OCI-M2 (cell line): ENCODE data around the gene B4GALT3.

ENCODE experiments used
- DNase-seq: peaks from one replicate; lab custom pipeline; 2025; ENCODE audit not compliant: unreplicated experiment; lab: John Stamatoyannopoulos, UW

Gene B4GALT3

DNA sequence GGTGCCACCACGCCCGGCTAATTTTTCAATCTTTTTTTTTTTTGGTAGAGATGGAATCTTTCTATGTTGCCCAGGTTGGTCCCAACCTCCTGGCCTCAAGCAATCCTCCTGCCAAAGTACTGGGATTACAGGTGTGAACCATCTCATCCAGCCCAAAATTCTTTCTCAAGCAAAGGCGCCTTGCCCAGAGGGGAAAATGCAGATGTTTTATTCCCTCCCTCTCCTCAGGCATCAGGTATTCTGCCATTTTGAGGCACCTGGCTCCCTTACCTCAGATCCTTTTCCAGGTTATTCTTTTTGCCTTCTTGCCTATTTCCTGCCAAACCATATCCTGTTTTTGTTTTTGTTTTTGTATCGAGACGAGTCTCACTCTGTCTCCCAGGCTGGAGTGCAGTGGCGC is 11.1 kb upstream of the B4GALT3 start:
- no peak for DNase-seq

DNA sequence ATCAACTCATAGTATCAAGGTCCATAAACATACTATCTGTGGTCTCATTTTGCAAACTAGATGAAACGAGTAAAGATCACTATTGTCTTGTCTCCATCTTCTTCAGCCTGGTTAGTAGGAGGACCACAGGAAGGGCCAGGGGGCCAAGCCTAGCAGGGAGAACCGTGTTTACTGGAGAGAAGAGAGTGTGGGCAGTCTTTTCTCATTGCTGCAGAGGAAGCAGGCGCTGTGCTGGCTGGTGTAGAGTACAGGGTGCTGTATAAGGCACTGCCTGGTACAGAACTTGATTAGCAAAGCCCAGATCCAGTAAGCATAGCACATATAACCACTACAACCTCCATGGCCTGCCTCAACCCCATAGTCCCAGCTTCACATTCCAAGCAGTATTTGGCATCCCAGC is 10.0 kb upstream of the B4GALT3 start:
- DNase-seq = no peak

DNA sequence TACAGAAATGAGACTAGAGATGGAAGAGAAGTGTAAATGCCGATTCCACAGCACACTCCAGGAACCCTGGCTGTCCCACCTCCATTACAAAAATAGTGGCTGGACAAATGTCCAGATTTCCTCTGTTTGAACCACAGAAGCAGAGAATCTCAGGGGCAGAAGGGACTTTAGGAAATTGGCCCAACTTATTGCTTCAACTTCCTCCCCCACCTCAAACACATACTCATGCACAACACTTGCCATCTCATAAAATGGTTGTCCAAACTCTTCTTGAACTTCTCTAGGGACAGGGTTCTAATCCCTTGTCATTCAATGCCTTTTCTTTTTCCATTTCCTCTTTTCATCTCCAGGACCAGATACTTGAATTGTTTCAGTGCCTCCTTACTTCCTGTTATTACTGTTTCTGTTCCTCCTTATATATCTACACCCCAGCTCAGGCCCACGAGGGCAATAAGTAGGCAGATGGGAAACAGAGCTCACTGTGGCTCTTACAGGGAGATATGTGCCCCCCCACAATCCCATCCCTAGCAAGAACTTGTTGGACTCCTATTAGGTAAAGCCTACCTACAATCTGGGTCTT is 8.5 kb upstream of the B4GALT3 start:
- DNase-seq = no peak

DNA sequence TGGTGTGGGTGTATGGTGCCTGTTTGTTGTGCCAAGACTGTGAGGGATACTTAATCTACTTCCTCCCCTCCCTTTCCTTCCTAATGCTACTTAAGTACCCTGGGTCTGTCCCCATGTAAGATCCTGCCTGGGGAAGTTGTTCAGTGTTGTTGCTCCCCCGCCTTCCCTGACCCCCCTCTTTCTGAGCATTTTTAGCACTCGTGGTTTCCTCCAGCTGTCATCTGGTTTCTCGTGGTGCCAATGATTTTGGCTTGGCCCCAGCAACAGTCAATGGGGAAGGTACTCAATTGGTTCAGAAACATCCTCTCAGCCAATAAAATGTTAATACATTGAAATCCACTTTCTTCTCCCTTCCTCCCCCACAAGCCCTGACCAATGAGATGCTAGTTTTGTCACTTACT is 8.0 kb upstream of the B4GALT3 start:
- DNase-seq = no peak

DNA sequence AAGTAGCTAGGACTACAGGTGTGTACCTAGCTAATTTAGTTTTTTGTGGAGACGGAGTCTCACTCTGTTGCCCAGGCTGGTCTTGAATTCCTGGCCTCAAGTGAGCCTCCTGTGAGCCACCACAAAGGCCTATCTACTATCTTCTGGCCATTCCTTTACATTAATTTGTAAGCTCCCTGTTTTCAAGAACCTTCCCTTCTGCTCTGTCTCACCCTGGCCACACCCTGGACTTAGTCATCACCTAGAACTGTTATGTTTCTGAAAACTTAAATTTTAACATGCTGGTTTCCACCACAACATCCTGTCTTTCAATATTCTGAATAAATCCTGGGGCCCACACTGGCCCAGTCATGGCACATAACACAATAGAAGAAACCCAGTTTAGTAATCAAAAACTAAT is 4.9 kb upstream of the B4GALT3 start:
- DNase-seq = no peak

DNA sequence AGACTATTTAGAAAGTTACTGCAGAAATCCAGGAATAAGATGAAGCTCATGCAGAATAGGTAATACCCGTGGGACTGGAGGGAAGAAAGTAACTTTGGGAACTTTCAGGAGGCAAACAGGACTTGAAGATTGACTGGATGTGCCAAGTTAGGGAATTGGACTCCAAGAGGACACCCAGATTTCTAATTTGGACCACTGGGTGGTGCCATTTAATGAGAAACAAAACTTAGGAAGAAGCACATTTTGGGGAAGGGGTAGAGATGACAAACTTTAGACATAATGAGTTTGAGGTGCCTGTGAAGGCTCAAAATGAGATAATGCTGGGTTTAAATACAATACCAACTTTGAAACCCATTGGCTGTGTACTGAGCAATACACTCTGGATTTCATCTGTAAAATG is 3.3 kb upstream of the B4GALT3 start:
- no peak for DNase-seq

DNA sequence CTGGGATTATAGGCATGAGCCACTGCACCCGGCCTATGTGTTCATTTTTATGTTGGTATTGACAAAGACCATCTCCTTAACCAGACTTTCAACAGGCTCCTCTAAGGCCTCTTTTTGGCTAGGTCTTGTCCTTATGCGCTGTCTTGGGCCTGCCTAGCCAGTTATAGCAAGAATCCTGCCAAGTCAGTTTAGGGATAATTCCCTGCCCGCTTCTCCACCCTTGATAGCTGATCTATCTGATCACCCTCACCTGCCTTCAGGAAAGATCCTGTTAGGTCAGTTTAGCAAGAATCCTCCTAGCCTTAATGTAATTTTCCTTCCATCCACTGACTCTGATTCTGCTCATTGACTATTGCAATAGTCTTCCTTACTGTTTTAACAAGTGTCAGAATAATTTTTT is 2.4 kb upstream of the B4GALT3 start:
- DNase-seq = no peak

DNA sequence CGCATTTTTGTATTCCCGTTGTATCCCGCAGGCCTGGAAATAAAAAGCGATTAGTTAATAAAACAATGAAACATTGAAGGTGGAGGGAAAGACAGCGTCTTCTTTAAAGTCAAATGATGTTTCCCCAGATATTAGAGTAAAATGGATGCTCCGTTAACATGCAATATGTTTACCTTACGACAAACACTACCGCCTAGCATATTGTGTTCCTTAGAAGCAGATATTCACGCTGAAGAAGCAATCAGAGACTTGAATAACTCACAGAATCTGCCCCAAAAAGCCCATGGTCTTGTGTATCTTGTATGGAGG is 583 bp upstream of the B4GALT3 start:
- DNase-seq = no peak

DNA sequence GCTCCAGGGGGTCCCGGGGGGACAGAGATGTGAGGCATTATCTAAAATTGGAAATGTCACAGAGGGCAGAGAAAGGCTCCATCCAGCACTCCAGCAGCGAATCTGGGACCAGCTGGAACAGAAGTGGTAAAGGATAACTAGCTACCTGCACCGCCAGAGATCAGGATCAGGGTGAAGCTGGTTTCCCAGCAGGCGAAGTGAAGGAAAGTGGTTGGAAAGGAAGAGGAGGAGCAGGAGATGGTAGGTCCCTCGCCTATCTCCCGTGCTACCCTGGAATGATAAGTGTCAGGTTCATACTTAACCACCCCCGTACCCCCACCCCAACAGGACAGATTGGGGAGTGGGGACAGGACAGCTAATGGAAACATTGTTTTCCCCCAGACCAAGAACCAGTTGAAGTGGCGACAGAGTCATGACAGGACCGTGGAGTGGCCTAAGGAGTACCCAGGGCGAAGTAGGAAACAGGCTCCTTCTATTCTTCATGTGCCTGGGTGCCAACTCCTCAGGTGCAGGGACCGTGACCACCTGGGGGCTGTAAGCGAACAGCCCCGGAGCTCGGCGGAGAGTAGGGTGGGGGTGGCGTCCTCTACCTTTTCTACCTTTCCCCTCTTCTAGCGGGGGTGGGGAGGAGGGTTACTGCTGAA is 717 bp downstream of the B4GALT3 start:
- DNase-seq = no peak

DNA sequence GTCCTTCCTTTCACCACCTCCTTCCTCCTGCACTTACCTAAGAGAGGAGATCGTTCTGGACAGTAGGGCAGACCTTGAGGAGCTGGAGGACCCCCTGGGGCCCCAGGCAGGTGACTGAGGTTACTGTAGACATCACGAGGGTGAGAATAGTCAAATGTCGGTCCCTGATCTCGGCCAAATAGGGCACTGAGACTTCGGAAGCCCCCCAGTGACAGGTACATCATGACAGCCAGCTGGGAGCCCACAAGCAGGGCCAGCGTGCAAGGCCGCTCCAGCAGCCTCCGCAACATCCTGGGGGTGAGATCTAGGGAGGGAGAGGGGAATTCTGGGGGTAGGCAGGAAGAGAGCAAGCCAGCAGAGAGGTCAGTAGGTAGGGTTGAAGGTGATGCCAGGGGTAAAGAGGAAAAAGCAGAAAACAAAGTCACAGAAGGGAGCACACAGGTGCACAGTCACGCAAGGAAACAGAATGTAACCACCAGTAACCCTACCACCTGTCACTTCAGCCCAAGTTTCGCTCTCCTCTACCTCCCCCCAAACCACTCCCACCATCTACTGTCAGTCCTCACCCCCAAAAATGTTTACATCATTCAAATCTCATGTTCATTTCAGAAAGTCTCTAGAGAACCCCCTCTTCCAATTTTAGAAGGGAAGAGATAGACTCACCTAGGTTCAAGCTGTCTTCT is 1.4 kb downstream of the B4GALT3 start:
- DNase-seq = no peak

DNA sequence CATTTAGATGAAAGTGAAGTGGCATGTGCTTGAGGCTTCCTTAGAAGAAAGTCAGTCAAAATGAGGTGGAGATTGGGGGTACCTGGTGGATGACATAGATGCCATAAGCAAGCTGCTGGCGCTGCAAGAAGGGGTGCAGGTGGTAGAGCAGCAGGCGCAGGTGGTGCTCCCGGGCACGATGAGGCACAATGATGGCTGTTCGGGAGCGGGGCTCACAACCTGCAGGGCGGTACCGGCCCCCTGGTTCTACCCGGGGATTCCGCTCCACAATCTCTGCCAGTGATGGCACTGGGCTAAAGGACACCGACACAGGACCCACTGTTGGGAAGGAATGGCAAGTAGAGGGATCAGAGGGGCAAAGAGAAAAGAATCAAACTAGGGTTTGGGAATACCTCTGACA is 2.4 kb downstream of the B4GALT3 start:
- no peak for DNase-seq

DNA sequence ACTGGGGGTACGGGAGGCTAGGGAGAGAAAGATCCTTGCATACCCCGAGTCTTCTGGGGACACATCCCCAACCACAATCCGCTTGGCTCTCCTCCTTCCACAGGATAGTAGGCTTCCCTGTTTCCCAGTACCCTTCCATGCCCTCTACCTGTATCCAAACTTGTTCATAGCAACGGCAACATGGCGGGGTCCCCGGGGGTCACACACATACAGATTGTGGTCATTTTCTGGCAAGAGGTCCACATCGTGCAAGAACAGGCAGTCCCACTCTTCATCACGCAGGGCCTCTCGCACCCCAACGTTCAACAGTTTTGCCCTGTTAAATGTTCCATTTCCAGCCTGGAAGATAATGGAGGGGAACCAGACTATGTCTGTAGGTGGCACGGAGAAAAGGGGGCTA is 3.6 kb downstream of the B4GALT3 start:
- no peak for DNase-seq

DNA sequence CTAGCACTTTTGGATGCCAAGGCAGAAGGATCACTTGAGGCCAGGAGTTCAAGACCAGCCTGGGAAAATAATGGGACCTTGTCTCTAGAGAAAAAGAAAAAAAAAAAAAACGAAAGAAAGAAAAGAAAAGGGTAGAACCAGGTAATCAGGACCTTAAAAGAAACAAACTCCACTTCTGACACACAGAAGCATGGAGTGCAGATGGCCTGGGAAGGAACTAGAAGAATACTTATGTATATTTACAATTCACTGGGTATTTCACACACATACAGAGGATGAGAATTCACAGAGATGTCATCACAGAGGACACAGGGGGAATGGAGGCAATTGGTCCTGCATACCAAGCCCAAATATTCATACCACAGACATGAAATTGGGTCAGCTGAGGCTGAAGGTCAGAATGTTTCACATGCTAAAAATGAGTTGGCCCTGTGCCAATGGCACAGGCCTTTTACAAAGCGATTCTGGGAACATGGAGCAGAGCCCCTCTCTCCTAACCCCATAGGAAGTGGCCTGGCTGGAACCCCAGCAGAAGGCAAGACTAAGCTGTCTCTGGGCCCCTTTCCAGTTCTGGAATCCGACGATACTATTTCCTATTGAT is 4.4 kb downstream of the B4GALT3 start:
- DNase-seq = no peak

DNA sequence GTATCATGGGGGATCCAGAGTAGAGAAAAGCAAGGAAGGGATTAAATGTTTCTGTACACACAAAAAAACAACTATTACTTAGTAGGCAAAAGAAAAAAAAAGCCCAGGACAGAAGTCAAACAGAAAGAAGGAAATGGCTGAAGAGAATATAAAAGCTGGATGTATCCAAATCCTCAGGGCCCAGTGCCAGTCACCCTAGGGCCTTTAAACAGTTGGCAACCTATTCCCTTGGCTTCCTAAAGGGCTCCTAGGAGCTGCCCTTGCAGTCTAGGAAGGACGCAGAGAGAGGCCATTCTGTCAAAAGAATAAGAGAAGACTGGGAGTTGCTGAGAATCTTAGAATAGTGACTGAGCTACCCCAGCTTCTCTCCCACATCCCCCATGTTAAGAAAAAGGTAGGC is 5.0 kb downstream of the B4GALT3 start:
- no peak for DNase-seq

DNA sequence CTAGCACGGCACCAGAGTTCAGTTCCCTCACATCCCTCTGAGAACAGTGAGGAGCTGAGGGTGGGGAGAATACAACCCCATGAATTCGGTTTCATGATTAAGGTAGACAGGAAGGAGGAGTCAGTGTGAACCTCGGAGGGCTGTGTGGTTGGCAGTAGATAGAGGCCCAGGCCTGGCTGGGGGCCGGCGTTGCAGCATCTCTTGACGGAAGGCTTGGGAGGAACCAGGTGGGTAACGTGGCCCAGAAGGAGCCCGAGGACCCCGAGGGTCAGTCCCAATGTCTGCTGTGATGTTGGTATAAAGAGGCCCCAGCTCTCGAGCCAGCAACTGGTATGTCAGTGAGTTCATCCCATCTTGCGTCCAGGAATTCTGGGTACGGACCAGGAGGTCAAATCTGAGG is 5.6 kb downstream of the B4GALT3 start:
- DNase-seq = no peak

DNA sequence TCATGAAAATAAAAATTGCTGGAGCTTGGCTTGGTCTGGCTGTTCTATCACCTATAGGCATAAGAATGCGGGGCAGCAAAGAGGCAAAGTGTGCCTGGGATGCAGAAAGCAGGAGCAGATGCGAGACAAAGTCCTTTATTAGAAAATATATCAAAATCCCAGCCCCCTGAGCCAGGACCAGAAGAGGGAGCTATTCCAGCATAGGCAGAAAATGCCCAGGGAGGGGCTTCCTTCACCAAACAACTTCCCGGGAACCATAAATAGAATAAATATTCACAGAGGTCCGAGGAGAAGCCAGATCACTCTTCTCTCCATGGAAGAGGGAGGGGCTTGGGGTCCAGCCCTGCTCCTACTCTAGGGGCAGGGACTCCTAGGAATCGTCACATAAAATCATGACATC is 6.1 kb downstream of the B4GALT3 start:
- DNase-seq = no peak

DNA sequence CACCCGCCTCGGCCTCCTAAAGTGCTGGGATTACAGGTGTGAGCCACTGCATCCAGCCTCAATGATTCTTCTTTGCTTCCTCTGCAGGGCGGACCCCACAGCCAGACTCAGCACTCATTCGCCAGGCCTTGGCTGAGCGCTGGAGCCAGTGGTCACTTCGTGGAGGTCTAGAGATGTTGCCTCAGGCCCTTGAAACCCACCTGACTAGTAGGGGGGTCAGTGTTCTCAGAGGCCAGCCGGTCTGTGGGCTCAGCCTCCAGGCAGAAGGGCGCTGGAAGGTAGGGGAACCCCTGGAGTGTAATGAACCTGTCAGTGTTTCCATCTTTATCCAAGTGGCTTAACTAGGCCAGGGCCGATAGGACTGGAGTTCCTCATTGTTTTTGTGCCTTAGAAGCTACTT is 8.4 kb downstream of the B4GALT3 start:
- DNase-seq = no peak

DNA sequence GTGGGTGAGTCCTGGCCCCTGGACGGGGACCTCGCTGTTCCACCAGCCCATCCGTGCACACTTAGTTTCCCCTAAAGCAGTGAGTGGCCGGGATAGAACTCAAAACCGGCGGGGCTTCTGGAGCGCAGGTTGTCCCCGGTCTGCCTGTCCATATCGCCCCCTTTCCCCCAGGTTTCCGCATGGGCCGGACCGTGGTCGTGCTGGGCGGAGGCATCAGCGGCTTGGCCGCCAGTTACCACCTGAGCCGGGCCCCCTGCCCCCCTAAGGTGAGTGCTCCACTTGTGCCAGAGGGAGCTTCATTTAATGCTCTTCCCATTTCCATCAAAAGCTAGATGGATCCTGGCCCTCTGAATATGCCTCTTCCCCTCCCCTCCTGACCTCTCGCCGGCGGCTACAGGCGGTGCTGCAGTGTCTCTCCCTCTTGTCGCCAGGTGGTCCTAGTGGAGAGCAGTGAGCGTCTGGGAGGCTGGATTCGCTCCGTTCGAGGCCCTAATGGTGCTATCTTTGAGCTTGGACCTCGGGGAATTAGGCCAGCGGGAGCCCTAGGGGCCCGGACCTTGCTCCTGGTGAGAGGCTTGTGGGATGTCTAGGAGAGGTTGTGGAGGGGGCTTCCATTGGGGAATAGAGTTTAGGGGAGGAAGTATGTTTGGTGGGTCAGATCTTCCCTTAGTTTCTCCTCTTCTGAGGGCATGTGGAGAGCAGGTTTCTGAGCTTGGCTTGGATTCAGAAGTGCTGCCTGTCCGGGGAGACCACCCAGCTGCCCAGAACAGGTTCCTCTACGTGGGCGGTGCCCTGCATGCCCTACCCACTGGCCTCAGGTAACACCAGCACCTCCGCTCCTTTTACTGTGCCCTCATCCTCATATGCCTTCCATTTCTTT is 10.4 kb downstream of the B4GALT3 start:
- no peak for DNase-seq

DNA sequence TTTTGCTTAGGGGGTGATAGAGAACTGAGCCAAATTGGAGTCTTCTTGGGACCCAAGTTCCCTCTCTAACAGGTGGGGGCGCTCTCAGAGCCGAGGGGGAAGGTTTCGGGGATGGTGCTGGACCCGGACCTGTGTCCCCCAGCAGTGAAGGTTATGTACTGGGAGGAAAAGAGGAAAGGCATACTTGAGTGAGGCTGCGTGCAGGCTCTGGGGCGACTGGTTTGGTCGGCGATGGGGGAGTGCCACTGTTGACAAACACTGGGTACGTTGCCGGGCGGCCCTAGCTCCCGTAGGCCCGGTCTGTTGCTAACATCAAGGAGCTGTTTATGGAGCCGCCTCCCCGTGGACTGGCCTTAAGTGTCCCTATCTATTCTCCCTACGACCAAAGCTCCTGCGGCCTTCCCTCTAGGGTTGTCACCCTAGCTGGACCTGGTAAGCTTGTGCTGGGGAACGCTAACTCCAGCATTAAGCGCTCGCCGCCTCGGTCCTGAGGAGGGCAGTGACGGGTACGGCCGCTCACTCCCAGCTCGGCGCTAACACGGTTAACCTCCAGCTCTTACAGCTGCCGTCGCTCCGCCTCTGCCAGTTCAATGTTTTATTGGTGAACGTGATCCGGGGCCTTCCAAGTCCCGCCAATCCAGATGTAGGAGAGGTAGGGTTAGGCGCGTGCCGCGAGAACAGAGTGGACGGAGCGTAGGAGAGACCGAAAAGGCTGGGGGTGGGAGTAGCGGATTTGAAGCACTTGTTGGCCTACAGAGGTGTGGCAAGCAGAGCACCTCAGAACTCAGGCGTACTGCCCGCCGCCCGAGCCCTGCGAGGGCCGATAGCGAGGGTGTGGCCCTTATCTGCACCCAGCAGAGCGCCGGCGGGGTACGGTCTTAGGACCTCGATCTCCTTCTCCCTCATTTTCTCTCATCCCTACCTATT is 11.3 kb downstream of the B4GALT3 start, which contains the start of gene PPOX:
PPOX (plus strand) TSS at position 685 of the 927 bp plus-strand sequence. CDS start 422 bp downstream, outside the sequence.
- DNase-seq = peak; percentile 77

DNA sequence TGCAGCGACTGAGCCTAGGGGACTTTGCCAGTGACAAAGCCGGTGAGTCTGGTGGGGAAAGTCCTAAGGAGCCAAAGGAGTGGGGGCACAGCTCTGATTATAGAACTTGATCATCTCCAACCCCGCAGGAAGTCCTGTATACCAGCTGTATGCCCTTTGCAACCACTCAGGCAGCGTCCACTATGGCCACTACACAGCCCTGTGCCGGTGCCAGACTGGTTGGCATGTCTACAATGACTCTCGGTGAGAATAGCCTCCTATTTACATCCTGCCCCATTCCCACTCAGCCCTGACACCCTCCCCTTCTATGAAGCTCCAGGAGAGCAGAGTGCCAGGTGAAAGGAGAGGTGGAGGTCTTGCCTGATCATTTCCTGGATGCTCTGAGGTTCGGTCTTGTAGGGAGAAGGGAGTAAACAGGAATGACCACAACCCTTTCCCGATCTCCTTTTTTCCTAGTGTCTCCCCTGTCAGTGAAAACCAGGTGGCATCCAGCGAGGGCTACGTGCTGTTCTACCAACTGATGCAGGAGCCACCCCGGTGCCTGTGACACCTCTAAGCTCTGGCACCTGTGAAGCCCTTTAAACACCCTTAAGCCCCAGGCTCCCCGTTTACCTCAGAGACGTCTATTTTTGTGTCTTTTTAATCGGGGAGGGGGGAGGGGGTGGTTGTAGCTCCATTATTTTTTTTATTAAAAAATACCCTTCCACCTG is 12.3 kb downstream of the B4GALT3 start:
- no peak for DNase-seq
